Activated T-helper 1 cell treated with Interleukin-2 at 50 U/mL for 16 hours (primary cell): Measurements from ENCODE around the gene NME4.

Experiments
- DNase-seq: peaks from one replicate; pipeline ENCODE4 v3.0.0-alpha.2; 2020; ENCODE audit warnings: low read depth

NME4 gene

DNA sequence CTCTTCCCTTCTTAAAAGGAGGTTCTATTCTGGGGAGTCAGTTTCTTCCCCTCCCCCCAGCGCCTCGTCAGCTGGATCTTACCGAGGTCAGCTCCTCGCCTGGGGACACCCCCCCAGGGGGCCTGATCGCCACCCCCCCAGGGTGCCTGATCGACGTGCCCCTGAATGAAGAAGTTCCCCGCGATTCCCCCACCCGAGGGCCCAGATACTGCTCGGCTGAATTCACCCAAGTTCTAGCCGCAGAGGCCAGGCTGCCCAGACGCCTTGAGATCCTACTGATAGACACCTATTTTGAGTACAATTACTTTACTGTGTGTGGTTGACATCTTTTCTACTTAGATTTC, 29.9 kb downstream of the NME4 start:
- DNase-seq: no peak

DNA sequence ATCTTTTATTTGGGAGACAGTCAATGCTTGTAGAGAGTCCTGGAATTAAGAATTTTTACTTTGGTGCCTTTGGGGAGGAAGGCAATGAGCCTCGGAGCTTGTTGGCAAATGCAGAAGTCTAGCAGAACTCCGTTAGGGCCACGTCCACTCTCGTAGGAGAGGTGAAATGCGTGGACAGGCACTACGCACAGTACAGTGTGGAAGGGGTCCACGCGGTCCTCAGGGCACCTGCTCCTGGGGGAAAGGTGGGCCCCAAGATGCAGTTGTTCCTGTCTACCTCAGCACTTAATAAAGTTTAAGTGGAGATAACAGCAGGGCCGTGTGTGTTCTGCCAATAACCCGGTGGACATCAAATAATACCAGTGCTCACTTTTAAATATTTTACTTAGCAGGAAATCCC, 30.3 kb downstream of the NME4 start:
- no peak for DNase-seq

DNA sequence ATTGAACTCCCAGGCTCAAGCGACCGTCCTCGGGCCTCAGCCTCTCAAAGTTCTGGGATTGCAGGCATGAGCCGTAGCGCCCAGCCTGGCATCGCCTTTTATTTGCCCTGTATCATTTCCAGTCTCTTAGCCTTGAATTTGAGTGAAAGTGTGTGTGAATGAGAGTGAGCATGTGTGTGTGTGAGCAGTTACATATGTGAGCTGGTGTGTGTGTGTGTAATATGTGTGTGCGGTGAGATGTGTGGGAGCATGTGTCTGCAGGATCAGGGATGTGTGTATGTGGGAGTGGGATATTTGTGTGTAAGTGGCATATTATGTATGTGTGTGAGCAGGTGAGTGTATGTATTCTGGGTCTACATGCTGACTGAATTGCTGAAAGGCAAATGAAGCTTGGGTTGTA, 33.9 kb downstream of the NME4 start:
- no peak for DNase-seq

DNA sequence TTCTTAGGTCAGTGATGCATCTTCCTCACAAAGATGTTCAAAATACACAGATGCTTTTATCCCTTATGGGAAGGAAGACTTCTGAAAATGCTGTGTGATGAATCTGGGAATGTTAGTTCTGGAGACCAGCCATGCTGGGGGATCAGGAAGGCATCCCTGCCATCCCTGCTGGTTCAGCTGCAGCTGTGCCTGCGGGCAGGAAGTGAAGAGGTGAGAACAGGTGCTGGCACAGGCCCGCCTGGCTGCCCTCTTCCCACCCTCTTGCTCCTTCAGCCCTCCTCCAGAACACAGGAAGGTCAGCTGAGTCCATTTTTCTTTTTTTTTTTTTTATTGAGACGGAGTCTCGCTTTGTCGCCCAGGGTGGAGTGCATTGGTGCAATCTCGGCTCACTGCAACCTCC, 43.6 kb downstream of the NME4 start:
- no peak for DNase-seq

DNA sequence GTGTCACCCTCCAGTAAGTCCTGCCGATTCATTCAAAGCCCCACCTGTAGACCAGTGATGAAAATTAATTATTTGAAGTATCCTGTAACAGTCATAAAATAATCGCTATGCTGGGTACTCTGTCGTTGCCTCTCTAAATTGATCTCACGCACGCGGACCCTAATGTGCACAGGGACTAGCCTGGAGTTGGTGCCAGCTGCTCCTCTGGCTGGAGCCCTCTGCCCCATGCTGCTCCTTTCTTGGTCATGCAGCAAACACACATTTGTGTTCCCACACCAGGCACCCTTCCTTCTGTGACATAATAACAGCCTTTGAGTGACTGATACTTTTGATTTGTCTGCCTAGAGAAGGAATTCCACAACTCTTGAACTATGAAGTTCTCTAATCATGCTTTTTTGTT, 44.4 kb downstream of the NME4 start:
- DNase-seq: no peak

DNA sequence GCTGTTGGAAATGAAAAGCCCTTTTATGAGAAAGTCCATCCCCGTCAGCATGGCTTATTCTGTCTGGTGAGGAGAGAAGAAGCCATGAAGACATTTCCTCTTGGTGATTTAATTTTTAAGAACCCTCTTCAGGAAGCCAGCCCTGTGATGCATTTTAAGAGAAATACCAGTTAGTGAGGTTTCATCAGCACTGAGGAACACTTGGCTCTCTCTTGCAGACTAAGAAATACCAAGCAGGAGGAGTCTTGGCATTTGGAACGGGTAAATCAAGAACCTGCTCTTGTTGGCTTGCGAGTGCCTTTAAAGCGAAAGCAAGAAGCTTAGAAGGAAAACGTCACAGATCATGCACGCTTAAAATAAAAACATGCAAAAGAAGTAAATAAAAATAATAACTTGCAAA, 46.0 kb downstream of the NME4 start:
- no peak for DNase-seq

DNA sequence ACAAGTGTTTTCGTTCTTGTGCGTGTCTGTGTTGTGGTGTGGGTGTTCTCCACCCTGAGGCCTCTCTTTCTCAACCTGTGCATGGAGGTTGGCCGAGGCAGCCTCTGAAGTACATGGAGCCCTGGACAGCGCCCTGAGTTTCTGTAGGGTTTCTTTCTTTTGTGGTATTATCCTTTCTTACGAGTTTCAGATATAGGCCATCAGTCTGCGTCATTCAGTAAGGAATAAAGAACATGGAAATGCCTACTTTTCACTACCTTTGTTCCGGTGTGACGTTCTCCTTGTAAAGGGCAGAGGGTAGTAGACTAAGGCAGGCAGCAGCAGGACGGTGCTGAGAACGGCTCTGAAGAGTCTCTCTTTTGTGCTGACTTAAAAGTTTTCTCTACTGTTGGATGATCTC, 47.0 kb downstream of the NME4 start:
- no peak for DNase-seq

DNA sequence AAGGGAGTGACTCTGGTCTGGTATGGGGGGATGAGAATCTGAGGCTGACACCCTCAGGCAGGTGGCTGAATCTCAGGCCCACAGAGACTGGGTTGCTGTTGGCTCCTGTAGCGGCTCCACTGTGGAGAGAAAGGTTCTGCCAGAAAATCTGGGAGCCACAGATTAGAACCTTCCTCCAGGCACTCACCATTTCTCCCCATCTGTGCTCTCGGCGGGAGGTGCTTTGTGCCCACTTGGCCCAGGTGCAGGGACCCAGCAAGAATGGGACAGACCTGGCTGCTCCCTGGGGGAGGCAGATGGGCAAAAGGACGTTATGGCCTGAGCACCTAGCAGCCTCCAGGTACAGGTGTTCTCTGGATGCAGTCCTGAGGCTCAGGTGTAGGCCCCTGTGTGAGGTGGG, 48.6 kb downstream of the NME4 start:
- DNase-seq: no peak
